Posterior vena cava (tissue), 2 donors: ENCODE data around the gene SPP2. TPM values are rescaled to one million over a fixed set of nuclear protein-coding genes. Genes with fewer than 3 reads are reported as not detected.

Source experiments
- DNase-seq: peaks from one replicate; pipeline ENCODE4 v3.0.0-alpha.2; 2020; ENCODE audit warnings: low spot score
- intact Hi-C, 2 donors: fragments of 100-400 bp; cut with DNase I; formaldehyde crosslinking; loops; one replicate each; pipeline versions ENCODE4 v1.14.1 to v1.14.2; 2022 to 2023
- total RNA-seq, 2 donors: library from RNA; stranded (reverse); fragmentation: NEBNext Ultra II Directional; extraction: Animal tissue kit (Norgen Biotek cat#: 25700); gene quantifications; one replicate each; pipeline ENCODE4 v1.2.1, GENCODE V29; 2021
- donor health status: DM: yes; HTN: yes; CAD: no.
- donor health status: DM: yes; HTN: yes; CAD: no.

Gene SPP2
- total RNA-seq, 2 donors from 2014 or later, result not detected

GRCh38 chr2:234081970-234082822, 31.7 kb downstream of the SPP2 start:
- no peak for DNase-seq
- intact Hi-C loops, result loop anchor here in 1 of 2 donors (5.0 kb wide), 1 partner anchor 1450 kb away; no protein-coding TSS in a partner anchor

- intact Hi-C loops, result loop anchor here in 1 of 2 donors (5.0 kb wide), 1 partner anchor 1449 kb away; no protein-coding TSS in a partner anchor
- no peak for DNase-seq
Measured at GRCh38 chr2:234083572-234084348, 33.3 kb downstream of the SPP2 start.

GRCh38 chr2:234091432-234091879, 41.0 kb downstream of the SPP2 start:
- no peak for DNase-seq
- intact Hi-C loops, result no loop called here

- DNase-seq, result no peak
- intact Hi-C loops, result no loop called here
Measured at GRCh38 chr2:234091883-234092282, 41.4 kb downstream of the SPP2 start.

- DNase-seq, result no peak
- intact Hi-C loops, result no loop called here
Measured at GRCh38 chr2:234092344-234092743, 41.8 kb downstream of the SPP2 start.

- intact Hi-C loops, result no loop called here
- DNase-seq, result no peak
Measured at GRCh38 chr2:234095301-234095700, 44.8 kb downstream of the SPP2 start.

- no peak for DNase-seq
- intact Hi-C loops, result no loop called here
Measured at GRCh38 chr2:234096164-234096563, 45.7 kb downstream of the SPP2 start.

- intact Hi-C loops, result no loop called here
- DNase-seq, result no peak
Measured at GRCh38 chr2:234098681-234099080, 48.2 kb downstream of the SPP2 start.

GRCh38 chr2:234099266-234099665, 48.8 kb downstream of the SPP2 start:
- intact Hi-C loops, result no loop called here
- DNase-seq, result no peak

- intact Hi-C loops, result no loop called here
- DNase-seq, result no peak
Measured at GRCh38 chr2:234100686-234101085, 50.2 kb downstream of the SPP2 start.

GRCh38 chr2:234102112-234102511, 51.6 kb downstream of the SPP2 start:
- intact Hi-C loops, result no loop called here
- no peak for DNase-seq

GRCh38 chr2:234107861-234108260, 57.4 kb downstream of the SPP2 start:
- intact Hi-C loops, result no loop called here
- no peak for DNase-seq

GRCh38 chr2:234109321-234109720, 58.8 kb downstream of the SPP2 start:
- intact Hi-C loops, result no loop called here
- no peak for DNase-seq

- no peak for DNase-seq
- intact Hi-C loops, result no loop called here
Measured at GRCh38 chr2:234110219-234110618, 59.7 kb downstream of the SPP2 start.

- no peak for DNase-seq
- intact Hi-C loops, result no loop called here
Measured at GRCh38 chr2:234111523-234111922, 61.0 kb downstream of the SPP2 start.

GRCh38 chr2:234116010-234116409, 65.5 kb downstream of the SPP2 start:
- intact Hi-C loops, result no loop called here
- DNase-seq, result no peak

- intact Hi-C loops, result no loop called here
Measured at GRCh38 chr2:234121999-234122398, 71.5 kb downstream of the SPP2 start.

GRCh38 chr2:234125451-234126145, 75.1 kb downstream of the SPP2 start:
- DNase-seq, result no peak
- intact Hi-C loops, result no loop called here

More at GRCh38 chr2:234121999-234122398, 71.5 kb downstream of the SPP2 start:
- no peak for DNase-seq

GRCh38 chr2:234126146-234126470, 75.6 kb downstream of the SPP2 start:
- DNase-seq, result no peak
- intact Hi-C loops, result no loop called here
